PFSK-1 (cell line): ENCODE results near the gene PGLYRP2.

Experiments
- POLR2AphosphoS5 ChIP-seq: IDR thresholded peaks from 2 replicates; pipeline ENCODE4 v1.6.1; 2012; ENCODE audit warnings: low read depth, mild to moderate bottlenecking, control low read depth, low read length, moderate library complexity
- TAF1 ChIP-seq: IDR thresholded peaks from 2 replicates; pipeline ENCODE4 v1.6.1; 2012; ENCODE audit warnings: low read length, control low read depth, borderline replicate concordance; ENCODE audit not compliant: insufficient read depth

DNA sequence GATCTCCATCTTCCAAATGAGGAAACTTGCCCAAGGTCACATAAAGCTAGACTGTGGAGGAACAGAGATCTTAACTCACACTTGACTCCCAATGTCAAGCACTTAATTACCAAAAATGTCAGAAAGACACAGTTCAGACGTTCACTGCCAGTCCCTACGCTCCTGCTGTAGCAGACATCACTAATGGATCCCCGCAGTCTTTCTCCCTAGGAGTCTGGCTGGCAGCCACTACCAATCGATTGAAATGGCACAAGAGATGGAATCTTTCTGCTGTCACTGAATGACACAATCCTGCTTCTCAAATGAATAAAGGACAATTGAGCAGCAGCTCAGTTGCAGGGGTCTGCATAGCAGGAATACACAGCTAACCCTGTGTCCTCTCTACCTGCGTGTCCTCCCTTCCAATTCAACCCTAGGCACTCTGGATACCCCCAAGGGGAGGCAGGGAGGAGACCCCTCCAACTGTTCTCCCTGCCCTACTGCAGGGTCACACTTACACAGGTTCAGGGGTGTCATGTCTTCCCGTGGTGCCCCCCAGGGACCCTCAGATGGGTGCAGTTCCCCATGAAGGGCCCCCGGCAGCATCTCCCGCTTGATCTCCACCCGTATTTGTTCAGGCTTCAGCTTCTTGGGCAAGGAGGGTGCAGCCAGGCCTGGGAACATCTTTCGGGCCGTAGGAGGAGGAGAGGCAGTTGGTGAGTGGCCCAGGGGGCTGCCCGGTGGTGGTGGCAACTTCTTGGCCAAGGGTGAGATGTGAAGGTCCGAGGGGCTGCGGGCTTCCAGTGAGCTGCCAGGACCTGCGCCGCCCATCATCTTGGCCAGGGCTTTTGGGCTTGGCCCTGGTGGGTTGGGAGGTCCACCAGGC is 52.6 kb downstream of the PGLYRP2 start:
- TF ChIP-seq POLR2AphosphoS5, result no peak
- TF ChIP-seq TAF1, result no peak
